Body of pancreas (tissue), 4 donors: ENCODE measurements around the gene RBM38.

ENCODE experiments used
- POLR2A ChIP-seq, 3 donors: fragments of 450-650 bp; IDR thresholded peaks; one replicate each; pipeline ENCODE4 v1.6.1; 2016; ENCODE audit warnings: antibody characterized with exemption in 3 of 3, mild to moderate bottlenecking in 2 of 3
- TF ChIP-seq, protein P1 (sequence below), 7 experiments: fragments of 450-650 bp in 4 of 7; fragments of 200-600 bp in 3 of 7; sonication (generic) in 3 of 7; IDR thresholded peaks; one replicate each; pipeline ENCODE4 v1.5.1; 2016 to 2019; ENCODE audit warnings: antibody characterized with exemption in 7 of 7

DNA sequence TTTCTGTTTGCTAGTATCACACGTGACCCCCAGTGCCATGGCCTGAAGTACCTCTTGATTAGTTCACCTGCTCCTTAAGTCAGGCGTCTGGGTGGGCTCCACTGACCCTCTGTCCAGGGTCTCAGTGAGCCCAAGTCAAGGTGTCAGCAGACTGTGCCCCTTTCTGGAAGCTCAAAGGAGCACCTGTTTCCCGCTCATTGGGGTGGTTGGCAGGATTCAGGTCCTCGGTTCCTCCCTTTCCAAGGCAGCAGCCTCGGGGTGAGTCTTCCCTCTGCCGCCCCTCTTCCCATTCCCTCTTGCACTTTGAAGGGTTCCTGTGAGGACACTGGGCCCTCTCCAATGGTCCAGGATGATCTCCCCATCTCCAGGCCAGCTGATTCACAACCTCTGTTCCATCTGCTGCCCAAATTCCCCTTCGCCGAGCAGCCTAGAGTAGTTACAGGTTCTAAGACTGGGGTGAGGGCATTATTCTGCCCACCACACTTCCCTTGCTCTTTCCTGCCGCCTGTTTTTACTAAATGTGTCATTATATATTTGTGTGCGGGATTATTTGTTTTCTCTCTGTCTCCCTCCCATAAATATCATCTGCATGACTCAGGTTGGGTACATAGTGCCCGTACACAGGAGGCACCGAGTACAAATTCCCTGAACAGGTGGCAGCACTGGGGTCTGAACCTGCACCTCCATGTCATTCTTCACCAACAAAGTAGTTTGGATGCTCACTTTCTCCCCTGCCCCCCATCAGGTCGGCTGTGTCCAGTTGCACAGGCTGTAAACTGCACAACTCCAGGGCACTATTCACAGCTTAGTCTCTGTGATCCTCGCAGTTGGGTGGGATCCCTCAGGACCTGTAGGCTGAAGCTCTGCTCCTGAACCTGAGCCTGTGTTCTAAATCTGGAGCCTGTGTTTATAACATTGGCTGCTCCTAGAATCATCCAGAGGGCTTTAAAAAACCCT, 58.5 kb downstream of the RBM38 start:
- TF ChIP-seq, protein P1, sequence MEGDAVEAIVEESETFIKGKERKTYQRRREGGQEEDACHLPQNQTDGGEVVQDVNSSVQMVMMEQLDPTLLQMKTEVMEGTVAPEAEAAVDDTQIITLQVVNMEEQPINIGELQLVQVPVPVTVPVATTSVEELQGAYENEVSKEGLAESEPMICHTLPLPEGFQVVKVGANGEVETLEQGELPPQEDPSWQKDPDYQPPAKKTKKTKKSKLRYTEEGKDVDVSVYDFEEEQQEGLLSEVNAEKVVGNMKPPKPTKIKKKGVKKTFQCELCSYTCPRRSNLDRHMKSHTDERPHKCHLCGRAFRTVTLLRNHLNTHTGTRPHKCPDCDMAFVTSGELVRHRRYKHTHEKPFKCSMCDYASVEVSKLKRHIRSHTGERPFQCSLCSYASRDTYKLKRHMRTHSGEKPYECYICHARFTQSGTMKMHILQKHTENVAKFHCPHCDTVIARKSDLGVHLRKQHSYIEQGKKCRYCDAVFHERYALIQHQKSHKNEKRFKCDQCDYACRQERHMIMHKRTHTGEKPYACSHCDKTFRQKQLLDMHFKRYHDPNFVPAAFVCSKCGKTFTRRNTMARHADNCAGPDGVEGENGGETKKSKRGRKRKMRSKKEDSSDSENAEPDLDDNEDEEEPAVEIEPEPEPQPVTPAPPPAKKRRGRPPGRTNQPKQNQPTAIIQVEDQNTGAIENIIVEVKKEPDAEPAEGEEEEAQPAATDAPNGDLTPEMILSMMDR (IDR thresholded peaks at IDR 0.05) = no peak
- no peak for TF ChIP-seq POLR2A (IDR thresholded peaks at IDR 0.05)
